ENCODE results near the gene ZDHHC22.

ZDHHC22 gene

DNA sequence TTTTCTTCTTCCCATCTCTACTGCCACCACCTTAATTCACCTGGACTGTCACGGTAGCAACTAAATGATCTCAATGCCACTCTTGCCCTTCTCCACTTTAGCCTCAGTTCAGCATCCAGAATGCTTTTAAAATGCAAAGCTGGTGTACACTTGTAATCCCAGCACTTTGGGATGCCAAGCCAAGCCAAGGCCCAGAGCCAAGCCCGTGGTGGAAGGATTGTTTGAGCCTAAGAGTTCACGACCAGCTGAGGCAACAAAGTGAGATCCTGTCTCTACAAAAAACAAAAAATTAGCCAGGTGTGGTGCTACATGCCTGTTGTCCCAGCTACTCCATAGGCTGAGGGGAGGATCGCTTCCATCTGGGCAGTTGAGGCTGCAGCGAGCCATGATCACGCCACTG lies 37.6 kb downstream of the ZDHHC22 start:
- no peak for DNase-seq (ENCODE audit: low spot score)

DNA sequence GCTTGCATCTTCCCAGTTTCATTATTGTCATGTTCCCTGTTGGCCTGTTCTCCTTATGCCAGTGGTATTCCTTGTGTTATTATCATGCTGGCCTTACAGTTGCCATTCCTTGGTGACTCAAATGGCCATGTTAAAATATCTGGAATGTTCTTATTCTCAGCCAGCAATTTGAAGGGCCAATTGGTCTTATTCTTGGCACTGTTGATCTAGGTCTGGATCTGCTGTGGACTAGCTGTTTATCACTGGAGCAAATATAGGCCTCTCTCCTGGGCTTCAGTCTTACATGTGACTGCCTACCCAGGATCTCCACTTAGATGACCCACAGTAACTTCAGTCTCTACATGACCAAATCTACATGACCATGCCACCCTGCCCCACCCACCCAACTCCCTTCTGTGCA lies 38.1 kb downstream of the ZDHHC22 start:
- no peak for DNase-seq (ENCODE audit: low spot score)

DNA sequence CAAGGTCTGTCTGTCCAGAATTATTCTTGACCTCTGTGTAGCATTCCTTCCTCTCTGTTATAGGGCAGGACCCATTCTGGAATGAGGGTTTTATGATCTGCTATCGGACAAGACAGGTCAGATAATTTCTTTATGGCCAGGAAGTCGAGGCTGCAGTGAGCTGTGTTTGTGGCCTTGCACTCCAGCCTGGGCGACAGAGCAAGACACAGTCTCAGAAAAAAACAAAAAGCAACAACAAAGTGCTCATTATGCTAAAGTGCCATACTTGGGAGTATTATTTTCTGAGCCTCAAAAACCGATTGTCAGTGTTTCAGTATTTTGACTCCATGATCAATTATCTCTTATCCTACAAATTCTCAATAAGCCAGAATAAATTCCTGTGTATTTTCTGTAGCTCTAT lies 39.4 kb downstream of the ZDHHC22 start:
- no peak for DNase-seq (ENCODE audit: low spot score)

DNA sequence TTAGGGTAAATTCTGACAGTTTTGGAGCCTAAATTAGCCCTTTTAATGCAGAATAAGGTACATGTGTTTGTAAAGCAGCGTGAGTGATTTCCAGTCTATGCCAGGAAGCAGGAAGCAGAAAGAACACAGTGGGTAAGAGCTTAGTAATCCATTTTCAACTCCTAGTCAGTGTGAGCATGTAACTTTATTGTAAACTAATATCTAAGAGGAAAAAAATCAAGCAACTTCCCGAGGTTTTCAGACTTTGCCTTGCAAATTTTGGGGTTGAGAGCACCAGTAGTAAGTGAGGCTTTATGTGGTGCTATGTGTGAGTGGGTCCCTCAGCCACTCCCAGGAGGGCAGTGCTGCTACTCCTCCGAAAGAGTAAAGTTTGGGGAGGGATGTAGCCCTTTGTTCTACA lies 40.6 kb downstream of the ZDHHC22 start:
- DNase-seq (ENCODE audit: low spot score), result no peak

DNA sequence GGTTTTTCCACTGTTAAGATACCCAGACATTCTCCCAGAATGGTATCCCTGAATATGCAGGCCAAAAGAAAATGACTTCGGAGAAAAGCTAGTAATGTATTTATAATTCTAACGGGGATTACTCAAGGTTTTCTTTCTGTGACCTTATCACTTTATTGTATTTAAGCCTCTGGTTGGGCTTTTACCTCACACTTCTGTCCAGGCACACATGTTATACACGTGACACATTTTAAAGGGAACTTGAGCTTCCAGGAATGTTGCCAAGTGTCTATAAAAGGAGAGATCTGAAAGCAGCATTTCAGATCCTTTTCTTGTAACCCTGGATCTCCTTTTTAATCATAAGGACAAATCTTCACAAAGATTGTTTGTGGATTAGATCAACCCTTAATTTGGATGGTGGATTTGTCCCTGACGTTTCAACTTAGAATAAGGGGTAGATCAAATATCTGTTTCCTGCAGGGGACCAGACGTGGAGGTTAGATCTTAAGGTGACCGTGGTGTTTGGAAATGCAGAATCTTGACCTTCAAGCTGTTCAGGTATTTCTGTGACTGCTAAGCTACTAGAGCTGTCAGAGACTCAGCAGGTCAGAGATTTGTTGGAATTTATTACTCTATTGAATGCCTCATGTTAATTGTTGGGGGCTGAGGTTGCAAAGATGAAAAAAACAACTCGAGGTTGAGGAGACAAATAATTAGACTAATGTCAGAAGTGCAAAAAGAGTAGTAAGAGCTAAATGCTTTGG lies 42.0 kb downstream of the ZDHHC22 start:
- peak; percentile 64 for DNase-seq (ENCODE audit: low spot score)

DNA sequence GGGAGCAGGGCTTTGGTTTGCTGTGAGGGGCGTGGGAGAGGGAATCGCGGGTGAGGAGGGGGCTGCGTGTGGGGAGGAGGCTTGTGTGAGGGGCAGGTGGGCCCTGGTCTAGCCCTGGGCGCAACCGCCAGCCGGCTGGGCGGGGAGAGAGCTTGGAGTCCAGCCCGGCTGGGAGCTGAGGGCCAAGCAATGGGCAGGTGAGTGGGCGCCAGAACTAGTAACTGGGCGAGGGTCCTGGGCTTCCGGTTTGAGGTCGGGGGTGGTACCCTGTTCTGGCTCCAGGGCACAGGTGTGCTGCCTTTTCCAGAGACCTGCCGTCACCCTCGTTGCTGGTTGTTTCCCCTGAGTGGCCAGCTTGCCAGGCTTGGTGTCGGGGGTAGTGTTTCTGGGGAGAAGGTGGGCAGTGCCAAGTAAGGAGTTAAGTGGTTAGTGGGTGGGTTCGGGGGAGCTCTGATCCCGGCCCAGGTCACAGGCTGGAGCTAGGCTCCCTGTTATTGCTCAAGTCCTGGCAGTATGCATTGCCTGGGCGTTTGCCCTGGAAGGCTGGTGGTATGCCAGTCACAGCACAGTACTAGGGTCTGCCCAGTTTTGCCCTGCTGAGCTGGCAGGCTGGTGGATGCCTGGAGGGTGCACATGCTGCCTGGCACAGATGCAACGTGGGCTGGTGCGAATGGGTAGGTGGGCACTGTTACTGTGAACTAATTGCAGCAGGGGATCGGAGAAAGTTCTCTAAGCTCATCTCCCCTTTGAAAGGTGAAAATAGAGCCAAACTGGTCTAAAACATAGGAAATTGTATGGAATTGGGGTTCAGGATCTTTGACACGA lies 42.9 kb downstream of the ZDHHC22 start:
- peak; percentile 44 for DNase-seq (ENCODE audit: low spot score)

DNA sequence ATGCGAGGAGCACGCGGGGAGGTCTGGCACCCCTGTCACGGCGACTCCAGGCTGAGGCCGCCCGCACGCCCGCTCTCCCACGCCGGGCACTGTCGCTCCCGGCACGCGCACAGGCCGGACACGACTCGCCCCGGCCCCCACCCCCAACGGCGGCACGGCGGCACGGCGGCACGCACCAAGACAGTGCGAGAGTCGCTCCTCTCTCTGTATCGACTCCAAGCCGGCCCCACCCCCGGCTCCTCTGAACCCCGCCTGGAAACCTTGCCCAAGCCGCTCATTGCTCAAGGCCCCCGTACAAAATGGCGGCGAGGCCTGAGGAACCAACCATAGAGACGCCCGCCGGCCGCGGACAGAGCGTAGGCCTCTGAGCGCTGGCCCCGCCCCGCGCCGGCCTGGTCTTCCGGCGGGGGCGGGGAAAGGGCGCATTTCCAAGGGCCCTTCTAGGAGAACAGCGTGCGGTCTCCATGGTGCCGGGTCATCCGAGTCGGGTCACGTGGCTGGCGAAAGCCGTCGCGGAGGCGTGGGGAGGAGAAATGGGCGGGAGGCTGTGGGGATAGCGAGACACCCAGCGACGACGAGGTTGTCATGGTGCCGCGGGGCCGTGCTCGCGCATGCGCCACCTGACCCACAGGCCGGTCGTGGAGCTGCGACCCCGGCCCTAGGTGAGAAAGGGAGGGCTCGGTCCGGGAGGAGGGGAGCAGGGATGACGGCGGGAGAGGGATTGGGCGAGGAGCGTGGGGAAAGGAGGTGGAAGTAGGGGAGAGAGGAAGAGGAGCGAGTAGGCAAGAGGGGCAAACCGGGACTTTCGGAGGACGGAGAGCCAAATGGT lies 43.7 kb downstream of the ZDHHC22 start, which contains the start of gene CIPC:
Gene CIPC, plus strand, starts transcription at position 559 of the 829 bp plus-strand sequence. CDS start 7,451 bp downstream, outside the sequence.
- peak; percentile 98 for DNase-seq (ENCODE audit: low spot score)

DNA sequence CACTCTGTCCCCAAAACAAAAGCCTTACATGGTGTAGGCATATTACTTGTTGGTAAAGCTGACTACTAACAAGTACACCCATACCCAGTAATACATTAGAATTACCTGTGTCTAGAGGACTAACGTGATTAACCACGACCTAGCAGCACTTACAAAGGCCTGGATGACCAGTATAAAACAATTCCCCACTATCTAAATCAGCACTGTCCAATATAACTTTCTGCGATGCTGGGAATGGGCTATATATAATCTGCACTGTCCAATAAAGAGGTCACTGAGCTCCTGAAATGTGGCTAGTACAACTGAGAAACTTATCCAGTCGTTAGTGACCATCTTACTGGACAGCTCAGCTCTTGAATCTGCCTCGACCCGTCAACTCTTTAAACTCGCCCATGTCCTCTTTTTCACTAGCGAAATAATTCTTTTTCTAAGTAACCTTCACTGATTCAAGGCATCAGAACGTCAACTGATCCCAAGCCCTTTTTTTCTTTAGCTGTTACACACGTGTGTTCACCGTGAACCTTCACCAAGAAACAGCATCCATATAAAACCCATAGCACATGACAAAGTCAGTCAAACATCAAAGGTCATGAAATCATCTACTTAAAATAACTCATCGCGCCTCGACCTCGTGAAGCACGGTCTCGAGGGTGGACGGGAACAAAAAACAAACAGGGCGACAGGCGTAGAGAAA lies 44.4 kb downstream of the ZDHHC22 start:
- peak; percentile 59 for DNase-seq (ENCODE audit: low spot score)

DNA sequence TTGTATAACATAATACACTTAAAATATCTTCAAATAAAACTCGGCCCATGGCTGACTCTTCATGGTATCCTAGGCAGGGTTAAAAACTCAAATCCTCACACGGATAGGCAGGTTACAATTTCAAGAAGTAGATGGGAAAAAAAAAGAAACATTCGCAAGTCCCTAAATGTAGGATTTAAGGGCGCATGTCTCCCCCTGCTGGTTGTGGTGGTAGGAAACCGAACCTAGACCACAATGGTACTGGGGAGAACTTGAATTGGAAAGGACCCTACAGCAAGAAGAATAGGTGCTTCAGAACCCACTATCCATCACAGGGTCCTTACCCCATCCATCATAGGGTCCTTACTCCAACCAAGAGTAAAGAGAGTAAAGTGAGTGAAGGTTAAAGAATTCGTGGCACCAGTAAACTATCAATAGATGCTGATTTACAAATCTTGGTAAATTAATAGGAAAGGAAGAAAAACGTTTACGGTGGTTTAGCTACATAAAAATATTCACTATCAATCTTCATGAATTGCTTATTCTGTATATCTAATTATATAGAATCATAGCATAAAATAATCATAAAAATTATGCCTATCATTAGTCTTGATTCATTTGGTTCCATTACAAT lies 46.8 kb downstream of the ZDHHC22 start:
- peak; percentile 85 for DNase-seq (ENCODE audit: low spot score)

DNA sequence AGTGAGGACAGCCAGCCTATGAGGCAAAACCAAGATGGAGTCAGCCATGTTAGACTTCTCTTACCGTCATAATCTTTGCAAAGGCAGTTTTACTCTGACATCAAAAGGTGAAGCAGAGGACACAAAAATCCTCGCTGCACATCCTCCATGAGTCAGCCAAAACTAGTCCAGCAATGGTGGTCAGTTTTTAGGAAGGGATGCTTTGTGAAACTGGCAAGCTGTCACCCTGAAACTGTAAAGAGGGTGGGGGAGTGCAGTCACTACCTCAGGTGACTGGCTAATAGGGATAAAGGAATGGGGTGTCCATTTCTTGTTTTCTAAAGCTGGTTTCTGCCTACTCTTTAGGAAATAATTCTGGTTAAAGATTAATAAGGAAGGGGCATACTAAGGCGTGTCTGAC lies 48.9 kb downstream of the ZDHHC22 start:
- DNase-seq (ENCODE audit: low spot score), result no peak

DNA sequence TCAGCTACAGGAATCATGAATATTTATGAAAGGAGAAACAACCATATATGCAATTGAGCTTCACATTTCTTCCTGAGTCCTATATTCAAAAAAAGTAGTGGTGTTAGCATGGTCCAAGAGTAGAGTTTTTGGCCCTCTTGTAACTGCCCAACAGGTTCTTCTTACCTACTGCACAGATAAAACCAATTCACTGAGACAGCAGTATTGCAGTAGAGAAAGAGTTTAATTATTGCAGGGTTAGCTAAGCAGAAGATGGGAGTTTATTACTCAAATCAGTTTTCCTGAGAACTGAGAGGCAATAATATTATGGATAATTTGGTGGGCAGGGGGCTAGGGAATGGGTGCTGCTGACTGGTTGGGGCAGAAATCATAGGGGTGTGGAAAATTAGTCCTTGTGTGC lies 50.1 kb downstream of the ZDHHC22 start:
- no peak for DNase-seq (ENCODE audit: low spot score)

DNA sequence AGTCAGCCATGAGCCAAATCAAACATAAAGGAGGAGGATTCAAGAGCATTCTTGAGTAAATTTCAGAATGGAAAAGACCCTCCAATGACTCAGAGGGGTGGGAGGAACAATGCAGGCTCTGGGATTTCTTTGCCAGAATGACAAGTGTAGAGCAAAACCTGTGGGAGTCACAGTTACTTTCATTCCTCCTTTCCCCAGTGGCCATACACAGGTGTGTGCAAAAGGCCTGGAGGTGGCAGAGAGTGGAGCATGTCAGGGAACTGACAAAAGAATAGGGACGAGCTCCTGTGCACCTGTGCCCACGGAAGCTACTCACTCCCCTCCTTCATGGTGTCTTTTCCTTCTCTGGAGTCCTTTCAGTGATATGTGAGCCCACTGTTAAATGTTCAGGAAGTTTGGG lies 52.9 kb downstream of the ZDHHC22 start:
- no peak for DNase-seq (ENCODE audit: low spot score)

DNA sequence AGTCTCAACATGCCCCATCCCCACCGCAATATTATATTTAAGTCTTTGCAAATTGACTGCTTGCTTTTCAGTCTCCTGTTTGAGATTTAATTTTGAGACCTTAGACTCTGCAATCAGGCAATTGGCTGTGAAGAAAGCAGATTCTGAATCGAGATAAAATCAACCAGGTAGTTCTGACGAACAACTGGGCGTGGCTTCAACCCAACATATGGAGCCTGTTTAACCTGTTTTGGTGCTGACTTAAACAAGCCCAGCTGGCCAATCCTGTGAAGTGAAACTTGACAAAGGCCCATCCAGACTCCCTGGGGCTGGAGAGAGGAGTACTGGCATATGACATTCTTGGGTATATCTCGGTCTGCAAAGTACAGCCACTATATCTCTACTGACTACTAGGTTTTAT lies 53.4 kb downstream of the ZDHHC22 start:
- no peak for DNase-seq (ENCODE audit: low spot score)

DNA sequence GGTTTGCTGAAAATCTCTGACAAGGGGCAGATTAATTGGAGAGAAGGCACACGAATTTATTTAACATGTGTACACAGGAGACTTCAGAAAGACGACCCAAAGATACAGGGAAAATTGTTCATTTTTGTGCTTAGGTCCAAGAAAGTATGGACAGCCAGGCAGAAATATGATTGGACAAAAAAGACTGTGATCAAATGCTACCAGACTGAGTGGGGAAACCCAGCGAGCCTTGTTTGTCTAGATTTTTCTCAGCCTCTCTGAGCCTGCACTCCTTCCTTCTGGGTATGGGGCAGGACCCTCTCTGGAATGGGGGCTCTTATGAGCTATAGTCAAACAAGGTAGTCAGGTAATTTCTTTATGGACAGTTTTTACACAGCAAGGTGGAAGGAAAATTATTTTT lies 54.0 kb downstream of the ZDHHC22 start:
- DNase-seq (ENCODE audit: low spot score), result no peak

DNA sequence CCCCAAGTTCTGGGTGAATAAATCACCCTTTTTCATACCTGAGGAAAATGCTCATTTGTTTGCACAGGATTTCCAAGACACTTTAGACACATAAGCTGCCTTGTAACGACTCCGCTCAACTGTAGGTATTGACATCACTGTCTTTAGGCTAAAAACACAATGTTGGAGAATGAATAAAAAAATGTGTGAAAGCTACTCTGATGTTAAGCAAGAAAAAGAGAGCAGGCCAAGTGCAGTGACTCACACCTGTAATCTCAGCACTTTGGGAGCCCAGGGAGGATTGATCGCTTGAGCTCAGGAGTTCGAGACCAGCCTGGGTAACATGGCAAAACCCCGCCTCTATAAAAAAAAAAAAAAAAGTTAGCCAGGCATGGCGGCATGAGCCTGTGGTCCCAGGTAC lies 54.6 kb downstream of the ZDHHC22 start:
- DNase-seq (ENCODE audit: low spot score), result no peak

DNA sequence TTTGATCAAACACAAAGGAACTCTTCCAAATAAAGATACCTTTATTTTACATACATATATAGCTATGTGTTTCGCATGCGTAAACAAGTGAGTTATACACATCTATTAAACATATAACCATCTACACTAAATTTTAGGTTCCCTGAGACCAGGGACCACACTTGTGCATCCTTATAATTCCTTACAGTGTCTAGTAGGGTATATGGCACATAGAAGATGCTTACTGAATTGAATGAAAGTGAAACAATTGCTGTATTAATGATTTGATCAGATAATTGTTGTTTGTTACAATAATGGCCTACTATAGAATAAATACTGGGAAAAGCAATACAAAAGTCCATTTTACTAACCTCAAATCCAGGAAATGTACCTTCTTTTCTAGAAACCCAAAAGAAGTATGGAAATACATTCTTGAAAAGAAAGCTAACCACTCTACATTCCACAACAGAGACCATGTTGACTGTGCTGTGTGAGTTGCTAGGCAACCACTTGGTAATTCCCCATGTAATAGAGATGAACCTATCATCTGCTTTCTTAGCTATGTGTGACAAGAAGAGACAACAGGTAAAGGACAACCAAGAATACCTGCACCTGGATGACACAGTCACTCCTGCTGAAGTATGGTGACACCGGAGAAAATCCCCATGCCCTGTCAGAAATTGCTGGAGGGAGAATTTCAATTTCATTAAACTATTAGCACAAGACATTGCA lies 55.4 kb downstream of the ZDHHC22 start:
- no peak for DNase-seq (ENCODE audit: low spot score)

DNA sequence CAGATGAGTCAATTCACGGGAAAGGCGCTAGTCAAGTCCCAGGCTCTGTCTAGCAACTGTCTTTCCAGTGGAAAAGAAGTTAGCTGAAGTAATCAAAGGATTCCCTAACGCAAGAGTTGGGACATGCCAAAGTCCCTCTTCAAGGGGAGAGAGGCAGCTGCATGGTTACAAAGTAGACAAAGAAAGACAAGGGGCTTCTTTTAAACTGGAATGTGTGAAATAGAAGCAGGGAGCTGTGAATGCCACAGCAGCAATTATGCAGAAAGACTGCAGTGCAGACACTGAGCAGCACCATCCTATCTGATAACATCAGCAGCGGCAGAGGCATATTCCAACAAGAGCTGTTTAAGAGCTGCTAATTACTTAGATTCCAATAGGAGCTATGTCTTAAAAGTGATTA lies 56.1 kb downstream of the ZDHHC22 start:
- no peak for DNase-seq (ENCODE audit: low spot score)

DNA sequence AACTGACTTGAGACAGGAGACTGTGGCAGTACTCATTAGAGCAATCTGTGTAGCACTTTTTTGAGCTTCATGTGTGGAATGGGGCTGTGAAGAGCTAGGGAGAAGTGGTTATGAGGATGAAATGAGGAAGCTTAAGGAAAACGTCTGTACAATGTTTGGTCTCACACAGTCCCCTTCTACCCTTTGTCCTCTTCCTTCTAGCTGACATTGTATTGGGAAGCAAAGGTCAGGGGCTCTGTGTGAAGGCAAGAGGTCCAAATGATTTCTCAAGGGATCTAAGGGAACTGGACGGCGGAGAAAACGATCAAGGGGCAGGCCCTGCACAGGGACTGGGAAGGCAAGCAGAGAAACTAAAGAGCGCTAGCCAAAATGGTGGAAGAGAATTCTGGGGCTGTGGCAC lies 56.6 kb downstream of the ZDHHC22 start:
- no peak for DNase-seq (ENCODE audit: low spot score)

DNA sequence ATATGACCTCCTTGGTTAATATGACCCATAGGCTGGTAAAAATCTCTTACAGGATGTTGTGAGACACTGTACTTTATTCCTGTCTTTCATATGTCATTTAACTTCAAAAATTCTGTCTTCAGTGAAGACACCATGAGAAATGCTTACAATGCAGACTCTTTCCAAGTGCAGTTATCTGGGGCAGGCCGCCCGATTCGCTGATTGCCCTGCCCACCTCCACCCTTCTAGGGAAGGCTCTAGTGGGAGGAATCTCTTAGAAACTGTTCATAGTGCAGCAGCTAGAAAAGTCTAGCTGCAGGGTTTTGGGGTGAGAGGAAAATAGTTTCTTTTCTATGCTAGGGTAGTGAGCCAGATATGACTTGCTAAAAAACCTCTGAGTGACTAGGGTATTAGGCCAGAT lies 58.5 kb downstream of the ZDHHC22 start:
- no peak for DNase-seq (ENCODE audit: low spot score)

DNA sequence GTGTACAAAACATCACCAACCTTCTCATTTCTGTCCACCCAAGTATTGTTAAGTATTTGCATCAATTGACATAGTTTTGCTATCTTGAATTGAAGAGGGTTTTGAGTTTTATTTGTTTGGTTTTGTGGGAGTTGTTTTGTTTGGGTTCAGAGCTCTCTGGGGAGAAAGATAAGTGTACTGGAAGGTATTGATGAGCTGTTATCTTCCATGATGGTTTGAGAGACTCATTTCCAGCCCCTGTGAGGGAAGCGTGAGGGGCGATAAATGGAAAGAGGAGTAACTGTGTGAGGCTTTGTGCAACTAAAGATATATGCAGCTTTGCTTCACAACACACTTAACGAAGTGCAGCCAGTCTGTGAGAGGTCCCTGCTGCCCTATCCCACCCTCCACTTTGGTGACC lies 59.2 kb downstream of the ZDHHC22 start:
- DNase-seq (ENCODE audit: low spot score), result no peak

All from RKO (cell line).